GM19035 (cell line): Measurements from ENCODE around the gene SUFU.
"Not testable (repeated sequence)": the region's sequence is repeated elsewhere in the genome, so short reads cannot be mapped to it uniquely, and the experiment has no call there.

Experiments used
- ATAC-seq: cut with Tn5 transposase; IDR thresholded peaks from one replicate; pipeline ENCODE4 v1.9.1; 2021; ENCODE audit not compliant: unreplicated experiment

The SUFU gene

DNA sequence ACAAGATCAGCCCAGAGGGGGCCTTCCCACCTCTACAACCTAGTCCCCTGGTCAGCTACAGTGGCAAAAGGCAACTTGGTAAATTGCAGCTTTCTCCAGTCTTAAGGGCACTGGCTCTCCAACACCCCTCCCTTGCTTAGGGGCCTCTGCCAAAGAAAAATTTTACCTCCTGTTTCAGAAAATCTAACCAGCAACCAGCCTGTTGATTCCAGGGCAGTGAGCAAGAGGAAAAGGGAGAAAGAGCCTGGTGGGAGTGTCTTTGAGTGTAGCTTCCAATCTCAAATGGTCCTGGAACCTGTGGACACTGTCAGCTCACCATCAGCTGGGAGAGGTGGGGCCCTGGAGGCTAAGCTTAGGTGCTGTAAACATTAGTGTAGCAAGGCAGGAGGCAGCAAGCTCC lies 24.1 kb upstream of the SUFU start:
- ATAC-seq: no peak

DNA sequence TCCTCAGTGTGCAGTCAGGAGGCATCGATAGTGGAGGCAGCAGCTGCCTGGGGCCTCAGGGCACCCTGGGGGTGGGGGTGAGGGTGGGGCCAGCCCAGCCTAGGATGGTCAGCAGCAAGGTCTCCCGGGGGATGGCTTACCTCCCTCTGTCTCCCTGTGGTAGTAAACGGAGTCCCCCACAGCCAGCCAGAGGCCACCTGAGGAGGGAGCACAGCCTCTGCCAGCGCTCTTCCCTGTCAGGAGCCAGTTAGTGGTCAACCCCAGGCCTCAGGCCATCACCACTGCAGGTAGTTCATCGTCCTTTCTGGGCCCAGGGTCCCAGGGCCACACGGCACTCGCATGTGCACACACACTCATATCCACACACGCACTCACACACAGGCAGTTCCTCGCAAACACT lies 23.4 kb upstream of the SUFU start:
- ATAC-seq: no peak

DNA sequence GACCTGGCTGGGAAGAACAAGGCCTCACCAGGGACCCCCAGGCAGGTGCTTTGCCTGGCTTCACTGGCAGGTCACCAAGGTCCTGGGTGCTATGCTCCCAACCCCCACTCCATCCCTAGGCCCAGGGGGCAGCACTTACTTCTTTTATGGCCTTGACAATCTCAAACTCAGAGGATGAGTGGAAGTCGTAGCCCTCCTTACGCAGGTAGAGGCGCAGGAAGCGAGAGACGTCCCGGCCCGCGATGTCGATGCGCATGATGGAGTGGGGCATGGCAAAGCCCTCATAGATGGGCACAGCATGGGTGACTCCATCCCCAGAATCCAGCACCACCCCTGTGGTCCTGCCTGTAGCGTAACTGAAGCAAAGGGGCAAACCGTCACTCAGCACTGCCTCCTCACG lies 19.8 kb upstream of the SUFU start:
- ATAC-seq: no peak

DNA sequence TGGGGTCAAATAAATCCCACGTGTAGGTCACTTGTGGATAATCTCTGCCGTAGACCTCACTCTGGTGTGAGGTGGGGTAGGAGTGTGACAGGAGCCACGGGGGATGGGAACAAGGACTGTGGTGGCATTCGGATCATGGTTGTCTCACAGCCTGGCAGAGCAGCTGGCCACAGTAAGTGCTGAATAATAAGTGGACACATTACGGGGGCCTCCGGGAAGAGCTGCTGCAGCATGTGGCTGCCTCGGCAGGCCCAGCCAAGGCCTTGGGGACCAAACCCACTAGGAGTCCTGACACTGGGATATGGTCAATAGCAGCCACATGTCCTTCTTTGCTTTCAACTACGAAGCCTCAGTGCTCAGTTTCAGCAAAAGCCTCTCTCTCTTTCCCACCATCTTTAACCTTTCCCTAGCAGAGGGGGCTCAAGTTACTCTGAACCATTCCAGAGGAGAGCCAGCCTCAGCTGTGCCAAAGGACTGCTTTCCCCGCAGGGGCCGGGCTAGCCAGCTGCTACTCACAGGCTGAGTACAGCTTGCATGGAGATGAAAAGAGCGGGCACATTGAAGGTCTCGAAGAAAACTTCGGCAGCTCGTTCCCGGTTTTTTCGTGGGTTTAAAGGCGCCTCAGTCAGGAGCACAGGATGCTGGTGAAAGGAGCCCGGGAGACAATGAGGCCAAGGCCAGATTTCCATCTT lies 18.5 kb upstream of the SUFU start:
- ATAC-seq: no peak

DNA sequence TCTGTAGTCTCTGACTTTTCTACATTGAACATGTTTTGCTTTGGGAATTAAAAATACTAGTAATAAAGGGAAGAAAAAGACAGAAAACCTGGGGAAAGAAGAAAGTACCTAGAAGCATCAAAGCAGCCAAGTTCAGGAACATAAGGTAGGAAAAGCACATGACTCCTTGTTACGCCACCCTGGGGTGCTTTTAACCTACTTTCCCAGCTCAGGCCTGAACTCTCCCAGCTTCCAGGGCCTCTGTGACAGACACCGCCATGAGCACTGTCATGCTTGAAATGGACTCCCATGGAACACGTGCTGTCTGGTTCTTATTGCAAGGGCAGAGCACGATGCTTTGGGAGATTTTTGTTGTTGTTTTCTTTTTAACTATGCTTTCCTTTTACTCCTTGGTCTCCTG lies 12.6 kb upstream of the SUFU start:
- ATAC-seq: no peak

DNA sequence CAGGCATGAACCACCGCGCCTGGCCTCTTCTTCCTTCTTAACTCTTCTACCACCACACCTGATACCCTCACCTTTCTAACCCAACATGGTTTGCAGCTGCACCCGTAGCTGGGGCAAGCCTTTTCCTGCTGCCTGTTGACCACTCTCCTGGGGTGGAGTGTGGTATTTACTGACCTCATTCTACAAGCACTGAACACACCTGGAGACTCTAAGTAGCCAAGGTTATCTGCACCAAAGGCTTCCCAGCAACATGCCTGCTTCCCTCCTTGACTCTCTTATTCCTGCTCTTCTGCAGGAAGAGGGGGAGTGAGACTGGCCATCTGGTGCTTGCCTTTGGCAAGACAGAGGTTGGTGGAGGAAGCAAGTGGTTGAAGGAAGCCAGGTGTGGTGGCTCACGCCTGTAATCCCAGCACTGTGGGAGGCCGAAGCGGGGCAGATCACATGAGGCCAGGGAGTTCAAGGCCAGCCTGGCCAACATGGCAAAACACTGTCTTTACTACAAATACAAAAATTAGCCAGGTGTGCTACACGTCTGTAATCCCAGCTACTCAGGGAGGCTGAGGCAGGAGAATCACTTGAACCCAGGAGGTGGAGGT lies 11.3 kb upstream of the SUFU start:
- ATAC-seq: no peak

DNA sequence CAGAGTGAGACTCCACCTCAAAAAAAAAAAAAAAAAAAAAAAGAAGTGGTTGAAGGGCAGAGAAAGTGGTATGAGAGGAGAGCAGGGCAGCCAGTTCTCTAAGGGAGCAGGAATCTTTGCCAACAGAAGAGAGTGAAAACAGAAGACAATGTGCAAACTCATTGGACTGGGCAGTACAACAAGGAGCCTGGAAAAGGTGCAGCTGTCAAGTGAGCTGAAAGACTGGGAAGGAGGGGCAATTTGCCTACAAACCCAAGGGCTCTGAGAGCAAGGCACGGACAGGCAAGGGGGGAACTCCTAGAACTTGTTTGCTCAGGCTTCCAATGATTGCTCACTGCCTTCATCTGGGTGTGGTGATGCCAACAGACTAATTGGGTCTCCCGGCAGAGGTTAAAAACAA lies 10.8 kb upstream of the SUFU start:
- ATAC-seq: no peak

DNA sequence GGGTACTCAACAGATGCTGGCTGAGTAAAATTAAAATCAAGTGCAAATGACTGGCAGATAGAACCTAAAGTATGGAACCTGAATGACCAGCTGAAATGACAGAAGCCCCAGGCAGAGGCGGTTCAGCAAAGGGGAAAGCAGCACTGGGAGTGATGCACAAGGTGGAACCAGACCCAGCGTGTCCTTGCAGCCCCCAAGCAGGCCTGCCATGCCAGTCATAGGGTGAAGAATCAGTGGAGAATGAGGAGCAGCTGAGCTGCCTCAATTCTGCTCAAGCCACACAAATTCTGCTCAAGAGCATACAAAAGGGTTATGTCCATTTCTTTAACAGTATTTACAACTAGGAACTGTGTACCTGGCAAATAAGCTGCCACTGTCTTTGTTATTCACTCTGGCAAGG lies 10.0 kb upstream of the SUFU start:
- no peak for ATAC-seq

DNA sequence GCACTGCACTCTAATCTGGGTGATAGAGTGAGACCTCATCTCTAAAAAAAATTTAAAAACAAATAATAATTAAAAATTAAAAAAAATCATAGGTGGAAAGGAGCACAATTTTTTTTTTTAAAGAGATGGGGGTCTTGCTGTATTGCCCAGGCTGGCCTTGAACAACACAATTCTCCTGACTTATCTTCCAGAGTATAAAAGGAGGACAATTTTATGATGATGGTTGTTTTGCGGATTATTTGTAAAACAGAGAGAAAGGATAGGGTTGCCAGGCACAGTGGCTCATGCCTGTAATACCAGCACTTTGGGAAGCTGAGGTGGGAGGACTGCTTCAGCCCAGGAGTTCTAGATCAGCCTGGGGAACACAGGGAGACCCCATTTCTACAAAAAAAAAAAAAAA lies 6.2 kb upstream of the SUFU start:
- no peak for ATAC-seq

DNA sequence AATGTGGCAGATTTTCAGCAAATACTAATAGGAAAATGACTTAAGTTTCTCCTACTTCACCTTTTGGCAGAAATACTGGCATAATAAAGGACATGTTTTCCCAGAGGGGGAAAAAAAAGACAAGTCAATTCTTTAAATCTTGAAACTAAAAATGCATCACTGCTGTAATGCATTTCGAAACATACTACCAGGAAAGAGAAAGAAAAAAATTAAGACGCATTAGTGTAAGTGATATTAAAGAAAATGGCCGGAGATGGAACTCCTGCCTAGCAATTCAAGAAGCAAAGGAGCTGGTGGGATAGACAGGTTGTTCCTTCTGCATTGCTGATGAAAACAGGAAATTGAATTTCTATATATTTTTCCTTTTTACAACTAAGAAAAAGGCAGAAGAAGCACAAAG lies 4.4 kb upstream of the SUFU start:
- ATAC-seq: no peak

DNA sequence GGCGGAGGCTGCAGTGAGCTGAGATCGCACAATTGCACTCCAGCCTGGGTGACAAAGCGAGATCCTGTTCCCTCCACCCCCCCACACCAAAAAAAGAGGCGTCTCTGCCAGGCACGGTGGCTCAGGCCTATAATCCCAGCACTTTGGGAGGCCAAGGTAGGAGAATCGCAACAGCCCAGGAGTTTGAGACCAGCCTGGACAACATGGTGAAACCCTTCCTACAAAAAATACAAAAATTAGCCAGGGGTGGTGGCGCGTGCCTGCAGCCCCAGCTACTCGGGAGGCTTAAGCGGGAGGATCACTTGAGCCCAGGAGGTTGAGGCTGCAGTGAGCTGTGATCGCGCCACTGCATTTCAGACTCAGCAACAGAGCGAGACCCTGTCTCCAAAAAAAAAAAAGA lies 3.1 kb upstream of the SUFU start:
- ATAC-seq: not testable (repeated sequence)

DNA sequence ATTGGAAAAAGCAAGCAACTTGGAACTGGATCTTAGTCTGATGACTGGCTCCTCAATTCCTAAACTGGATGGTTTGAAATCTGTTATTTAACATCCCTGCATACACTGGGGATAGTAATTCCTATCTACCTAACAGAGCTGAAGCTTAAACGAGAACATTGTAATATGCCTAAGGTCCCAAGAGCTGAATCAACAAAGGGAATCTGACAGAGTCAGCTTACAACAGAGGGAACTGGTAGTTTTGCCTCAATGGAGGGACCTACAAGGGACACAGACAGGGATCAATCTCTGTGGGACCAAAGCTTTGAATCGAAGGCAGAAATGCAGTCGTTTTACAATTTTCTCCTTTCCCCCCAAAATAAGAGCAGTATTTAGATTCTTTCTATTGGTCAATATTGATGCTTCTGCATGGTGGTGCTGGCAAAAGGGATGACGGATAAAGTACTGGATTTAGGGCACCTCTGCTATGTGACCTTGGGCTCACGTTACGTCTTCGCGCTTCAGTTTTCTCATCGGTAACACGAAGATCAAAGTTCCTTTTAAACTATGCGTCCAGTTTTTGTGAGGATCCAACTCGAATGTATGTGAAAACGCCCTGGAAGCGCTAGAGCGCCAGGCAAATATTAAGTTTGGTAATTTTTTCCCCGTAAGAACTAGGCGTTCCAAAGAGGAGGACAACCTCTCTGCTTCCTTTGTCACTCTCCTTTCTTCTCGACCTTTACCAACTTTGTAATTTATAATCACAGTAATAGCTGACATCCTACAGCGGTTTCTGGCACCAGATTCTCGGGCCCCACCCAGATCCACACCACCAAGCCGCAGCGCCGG lies 2.4 kb upstream of the SUFU start:
- no peak for ATAC-seq

DNA sequence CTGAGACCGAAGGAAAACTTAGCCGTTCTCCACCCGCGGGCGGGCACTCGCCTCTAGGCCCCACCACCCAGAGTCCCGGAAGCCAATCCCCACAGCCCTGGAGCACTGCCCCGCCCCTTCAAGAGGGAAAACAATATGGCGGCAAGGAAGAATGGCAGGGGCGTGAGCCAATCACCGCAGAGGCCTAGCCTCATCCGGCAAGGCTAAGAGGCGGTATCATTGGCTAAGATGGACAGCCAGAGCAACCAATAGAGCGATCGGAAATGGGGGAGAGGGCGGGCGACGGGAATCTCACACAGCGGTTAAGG lies 1.8 kb upstream of the SUFU start:
- ATAC-seq: peak; percentile 73

DNA sequence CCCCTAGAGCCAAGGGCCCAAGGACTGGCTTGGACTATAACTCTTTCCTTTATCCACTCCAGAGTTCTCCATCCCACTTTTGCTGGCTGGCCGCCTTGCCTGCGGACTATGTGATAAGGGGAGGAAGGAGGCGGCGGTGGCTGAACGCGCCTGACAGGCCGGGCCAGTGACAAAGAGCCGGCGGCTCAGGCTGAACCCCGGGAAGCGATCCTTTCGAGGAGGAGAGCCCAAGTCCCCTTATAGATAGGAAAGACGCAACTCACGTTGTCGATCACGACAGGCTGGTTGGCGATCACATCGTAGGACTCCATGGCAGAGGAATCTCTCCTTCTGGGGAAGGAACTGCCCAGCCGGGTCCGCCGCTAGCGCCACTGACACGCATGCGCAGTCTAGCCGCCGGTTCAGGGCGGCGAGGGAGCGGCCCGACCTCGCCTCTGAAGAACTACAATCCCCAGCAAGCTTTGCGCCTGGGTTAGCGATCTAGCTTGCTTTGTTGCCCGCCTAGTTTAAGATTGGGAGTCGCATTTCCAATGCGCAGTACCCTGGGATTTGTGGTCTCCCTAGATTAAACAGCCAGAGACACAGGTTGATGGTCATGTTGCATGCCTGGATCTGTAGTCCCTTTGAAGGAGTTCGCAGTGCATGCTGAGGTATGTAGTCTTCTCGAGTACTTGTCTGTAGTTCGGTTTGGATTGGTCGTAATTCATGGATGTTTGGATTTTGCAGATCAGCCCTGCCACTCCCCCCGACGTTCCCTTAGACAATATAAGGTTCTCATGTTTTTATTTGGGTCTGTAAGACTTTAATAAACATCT lies 1.2 kb upstream of the SUFU start, which contains the start of gene ACTR1A:
TSS of gene ACTR1A (minus strand) at position 376 of the 815 bp plus-strand sequence. CDS start at position 311, 65 bp downstream.
- ATAC-seq: peak; percentile 48

DNA sequence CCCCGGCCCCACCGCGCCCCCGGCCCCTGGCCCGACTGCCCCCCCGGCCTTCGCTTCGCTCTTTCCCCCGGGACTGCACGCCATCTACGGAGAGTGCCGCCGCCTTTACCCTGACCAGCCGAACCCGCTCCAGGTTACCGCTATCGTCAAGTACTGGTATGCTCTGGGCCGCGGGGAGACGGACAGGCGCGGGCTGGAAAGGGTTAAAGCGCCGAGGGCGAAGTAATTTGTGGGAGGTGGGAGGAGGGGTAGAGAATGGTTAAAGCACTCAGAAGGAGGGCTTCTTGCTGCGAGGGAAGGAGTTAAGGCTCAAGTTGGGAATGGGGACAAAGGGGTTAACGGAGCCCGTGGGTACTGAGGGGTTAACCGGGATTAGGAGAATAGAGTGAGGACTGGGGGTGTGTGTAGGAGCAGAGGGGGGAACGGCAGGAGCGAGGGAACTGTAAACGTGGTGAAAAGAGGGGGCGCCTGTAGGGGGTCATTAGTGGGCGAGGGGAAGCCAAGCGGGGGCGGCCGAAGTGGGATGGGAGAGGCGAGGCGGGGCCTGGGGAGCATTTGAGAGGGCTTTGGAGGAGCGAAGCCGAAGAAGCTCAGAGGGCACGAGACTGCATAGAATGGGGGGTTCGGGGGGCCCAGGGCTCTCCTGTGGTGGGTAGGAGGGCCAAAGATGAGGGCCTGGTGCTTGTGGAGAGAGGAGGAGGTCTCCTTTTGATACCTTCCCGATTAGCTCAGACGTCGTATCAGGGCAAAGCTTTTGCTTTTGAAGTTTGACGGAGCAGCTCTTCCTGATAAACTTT lies 605 bp downstream of the SUFU start:
- ATAC-seq: no peak

DNA sequence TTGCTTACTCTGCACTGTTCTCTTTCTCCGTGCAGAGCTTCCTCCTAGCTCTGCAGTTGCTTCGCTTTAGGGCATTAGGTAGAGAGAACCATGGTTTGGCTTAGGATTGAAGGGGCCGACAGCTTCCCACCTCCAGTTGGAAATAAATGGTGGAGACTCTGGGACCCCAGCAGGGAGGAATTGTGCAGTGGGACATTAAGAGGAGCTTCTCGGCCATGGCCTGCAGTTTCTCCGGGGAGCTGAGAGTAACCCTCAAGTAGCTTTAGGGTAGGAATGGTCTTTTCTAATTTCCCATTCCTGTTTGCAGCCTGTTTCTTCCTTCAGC lies 1.2 kb downstream of the SUFU start:
- ATAC-seq: no peak

DNA sequence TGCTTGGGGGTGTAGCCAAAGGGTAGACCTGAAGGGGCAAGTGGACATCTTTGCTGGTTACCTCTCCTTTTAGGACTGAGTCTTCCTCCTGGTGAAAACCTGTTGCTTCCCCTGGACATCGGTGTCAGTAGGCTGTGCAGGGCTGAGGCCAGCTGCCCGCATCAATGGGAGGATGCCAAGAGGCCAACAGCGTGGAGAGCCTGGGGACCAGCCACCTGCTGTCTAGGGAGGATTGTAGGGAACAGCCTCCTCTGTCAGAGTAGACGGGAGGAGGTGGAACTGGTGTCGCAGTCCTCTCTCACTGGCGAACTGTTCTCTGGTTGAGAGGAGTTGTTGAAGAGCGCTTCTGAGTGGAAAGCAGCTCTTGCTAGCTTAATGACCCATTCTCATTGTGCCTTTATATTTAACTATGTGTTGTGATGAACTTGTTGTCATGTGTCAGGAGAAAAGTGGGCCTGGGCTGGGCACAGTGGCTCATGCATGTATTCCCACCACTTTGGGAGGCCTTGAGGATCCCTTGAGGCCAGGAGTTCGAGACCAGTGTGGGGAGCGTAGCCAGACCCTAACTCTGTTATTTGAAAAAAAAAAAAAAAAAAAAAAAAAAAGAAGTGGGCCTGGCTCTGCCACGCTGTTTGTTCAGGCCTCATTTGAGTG lies 1.8 kb downstream of the SUFU start:
- ATAC-seq: no peak

DNA sequence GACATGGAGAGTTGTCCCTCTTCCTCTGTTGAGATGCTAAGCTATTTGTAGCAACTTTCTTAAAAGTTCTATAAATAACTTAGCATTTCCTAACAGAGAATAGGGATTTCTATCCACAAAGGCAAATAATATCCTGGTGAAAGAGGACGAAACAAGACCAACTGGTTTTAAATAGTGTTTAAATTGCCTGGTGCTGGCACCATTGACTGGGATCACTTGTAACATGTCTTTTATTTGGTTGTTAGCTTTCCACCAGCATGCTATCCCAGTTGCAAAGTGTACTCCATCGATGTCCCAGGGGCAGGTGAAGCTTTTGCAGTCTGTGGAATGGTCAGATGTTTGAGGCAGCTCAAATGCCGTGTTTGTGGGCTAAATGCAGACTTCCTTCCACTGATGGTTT lies 3.7 kb downstream of the SUFU start:
- no peak for ATAC-seq

DNA sequence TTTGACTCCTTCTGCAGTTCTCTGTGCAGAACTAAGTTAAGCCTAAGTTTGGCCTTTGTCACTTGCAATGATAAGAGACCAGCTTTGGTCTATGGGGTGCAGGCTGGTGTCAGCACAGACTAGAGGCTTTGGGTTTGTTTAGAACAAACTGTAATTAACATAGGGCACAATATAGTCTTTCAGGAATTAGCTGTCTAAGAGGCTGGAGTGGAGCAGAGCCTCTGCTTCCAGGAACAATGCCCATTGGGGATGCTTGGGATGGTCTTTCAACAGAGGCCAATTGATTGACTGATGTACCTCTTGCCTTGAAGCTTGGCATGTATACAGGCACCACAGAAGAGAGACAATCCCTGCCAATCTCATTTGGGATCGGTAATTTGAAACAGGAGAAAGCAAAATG lies 4.7 kb downstream of the SUFU start:
- ATAC-seq: no peak

DNA sequence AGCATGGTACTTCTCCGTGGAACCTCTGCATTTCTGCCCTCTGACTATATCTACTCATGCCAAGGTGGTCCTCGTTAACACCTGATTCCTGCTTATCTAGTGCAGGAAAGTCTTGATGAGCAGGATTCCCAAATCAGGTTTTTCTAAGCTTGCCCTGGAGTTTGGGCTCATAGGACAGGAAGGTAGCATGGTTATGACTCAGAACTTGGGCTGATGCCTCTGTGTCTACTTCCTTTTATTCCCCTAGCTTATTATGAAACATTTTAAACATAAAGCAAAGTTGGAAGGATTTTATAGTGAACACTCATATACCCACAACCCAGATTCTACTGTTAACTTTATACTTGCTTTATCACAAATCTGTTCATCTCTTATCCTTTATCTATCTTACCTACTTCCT lies 5.6 kb downstream of the SUFU start:
- no peak for ATAC-seq
